Activated naive CD4-positive, alpha-beta T cell treated with anti-CD3 and anti-CD28 coated beads for 36 hours (primary cell): ENCODE results near the gene ACSM3. TPM values are rescaled to one million over a fixed set of nuclear protein-coding genes. Genes with fewer than 3 reads are reported as not detected.
A peak's percentile ranks its signal among the peaks of the same experiment; 100 is the strongest.
"Not testable (repeated sequence)": the region's sequence is repeated elsewhere in the genome, so short reads cannot be mapped to it uniquely, and the experiment has no call there.

Source experiments
- CTCF ChIA-PET: fragments of 350-600 bp; sonication (Branson Sonifier 250); formaldehyde crosslinking; loops from one replicate; lab custom pipeline; 2021; ENCODE audit warnings: antibody characterized with exemption; lab: Charles Lee
- DNase-seq: peaks from one replicate; pipeline ENCODE4 v3.0.0-alpha.2; 2020
- H3K27ac Mint-ChIP-seq: one replicate; pipeline ENCODE4 v1.8.0; 2021; ENCODE audit warnings: mild to moderate bottlenecking, mixed read lengths
- H3K27me3 Mint-ChIP-seq: one replicate; pipeline ENCODE4 v1.8.0; 2021; ENCODE audit warnings: low read depth, mixed read lengths
- H3K36me3 Mint-ChIP-seq: one replicate; pipeline ENCODE4 v1.8.0; 2021; ENCODE audit warnings: low read depth, mixed read lengths
- H3K4me1 Mint-ChIP-seq: one replicate; pipeline ENCODE4 v1.8.0; 2021; ENCODE audit warnings: low read depth, mixed read lengths
- H3K4me3 Mint-ChIP-seq: one replicate; pipeline ENCODE4 v1.8.0; 2021; ENCODE audit warnings: mild to moderate bottlenecking, moderate library complexity, mixed read lengths
- H3K9me3 Mint-ChIP-seq: one replicate; pipeline ENCODE4 v1.8.0; 2021; ENCODE audit warnings: mixed read lengths
- intact Hi-C: fragments of 100-400 bp; cut with micrococcal nuclease; formaldehyde crosslinking; loops from one replicate; pipeline ENCODE4 v1.15.1; 2023
- total RNA-seq, 2 experiments: library from RNA; stranded (reverse); gene quantifications; one replicate each; pipeline ENCODE4 v1.2.3, GENCODE V29; 2021

ACSM3 gene
- total RNA-seq, 2 experiments from 2014 or later, result 29.6 to 35.0 TPM

- H3K4me1 Mint-ChIP-seq, result peaks cover 25% of the 10 kb centered on the region
- H3K27me3 Mint-ChIP-seq, result no peaks in the 10 kb centered on the region
- intact Hi-C loops, result loop anchor here (1.0 kb wide), 3 partner anchors 21 to 138 kb away; partner anchors contain the start of genes DCUN1D3, ERI2, LYRM1 and REXO5
- peak overlapping the region; percentile 94 for H3K27ac Mint-ChIP-seq
- H3K4me3 Mint-ChIP-seq, result peak overlapping the region; percentile 87
- H3K9me3 Mint-ChIP-seq, result peaks cover 6% of the 10 kb centered on the region
- CTCF ChIA-PET, result interaction anchor here (1.1 kb wide), 1 partner anchor 87 kb away, joined by 3 read pairs; no protein-coding TSS in a partner anchor
- no peak for DNase-seq
- peaks cover 8% of the 10 kb centered on the region for H3K36me3 Mint-ChIP-seq
Measured at GRCh38 chr16:20762404-20763123, 1.2 kb upstream of the ACSM3 start.

GRCh38 chr16:20764448-20764847 lies 634 bp downstream of the ACSM3 start:
- H3K4me1 Mint-ChIP-seq, result peaks cover 25% of the 10 kb centered on the region
- H3K27ac Mint-ChIP-seq, intact Hi-C loops, H3K9me3 Mint-ChIP-seq, H3K27me3 Mint-ChIP-seq, H3K36me3 Mint-ChIP-seq: not testable (repeated sequence)
- CTCF ChIA-PET, result interaction anchor here (1.0 to 1.2 kb wide), 4 partner anchors 10 to 26 kb away, joined by 3 to 4 read pairs (median 3); no protein-coding TSS in a partner anchor
- H3K4me3 Mint-ChIP-seq, result peak overlapping the region; percentile 87
- peak; percentile 16 for DNase-seq

- Mint-ChIP-seq H3K36me3 (peaks cover 5% of the 10 kb centered on the region), H3K27me3 (no peaks in the 10 kb centered on the region), H3K4me1 (peaks cover 25% of the 10 kb centered on the region), H3K9me3 (peaks cover 6% of the 10 kb centered on the region), H3K27ac (no peak overlapping the region), H3K4me3 (no peak overlapping the region)
- DNase-seq, result no peak
- intact Hi-C loops, result no loop called here
- CTCF ChIA-PET, result interaction anchor here (0.6 to 1.2 kb wide), 3 partner anchors 8 to 88 kb away, joined by 3 read pairs; no protein-coding TSS in a partner anchor
Measured at GRCh38 chr16:20765732-20766131, 1.9 kb downstream of the ACSM3 start.

GRCh38 chr16:20766294-20766693 lies 2.5 kb downstream of the ACSM3 start:
- Mint-ChIP-seq H3K4me1 (peaks cover 25% of the 10 kb centered on the region), H3K27me3 (no peaks in the 10 kb centered on the region), H3K27ac (no peak overlapping the region), H3K9me3 (peaks cover 6% of the 10 kb centered on the region), H3K36me3 (peaks cover 5% of the 10 kb centered on the region), H3K4me3 (no peak overlapping the region)
- intact Hi-C loops, result no loop called here
- no peak for DNase-seq
- CTCF ChIA-PET, result interaction anchor here (0.7 kb wide), 1 partner anchor 37 kb away, joined by 3 read pairs; no protein-coding TSS in a partner anchor

- no peak for DNase-seq
- CTCF ChIA-PET, result no interaction called here
- no peak overlapping the region for H3K27ac Mint-ChIP-seq
- no peak overlapping the region for H3K4me3 Mint-ChIP-seq
- intact Hi-C loops, result no loop called here
- no peaks in the 10 kb centered on the region for H3K27me3 Mint-ChIP-seq
- H3K36me3 Mint-ChIP-seq, result peaks cover 6% of the 10 kb centered on the region
- peaks cover 2% of the 10 kb centered on the region for H3K9me3 Mint-ChIP-seq
- peaks cover 19% of the 10 kb centered on the region for H3K4me1 Mint-ChIP-seq
Measured at GRCh38 chr16:20767577-20767976, 3.8 kb downstream of the ACSM3 start.

- Mint-ChIP-seq H3K4me3 (no peak overlapping the region), H3K36me3 (peaks cover 6% of the 10 kb centered on the region), H3K27ac (no peak overlapping the region), H3K9me3 (no peaks in the 10 kb centered on the region), H3K27me3 (no peaks in the 10 kb centered on the region), H3K4me1 (peaks cover 16% of the 10 kb centered on the region)
- no peak for DNase-seq
- intact Hi-C loops, result no loop called here
- CTCF ChIA-PET, result no interaction called here
Measured at GRCh38 chr16:20768121-20768520, 4.3 kb downstream of the ACSM3 start.

GRCh38 chr16:20768818-20769217 lies 5.0 kb downstream of the ACSM3 start:
- intact Hi-C loops, result no loop called here
- Mint-ChIP-seq H3K4me3 (no peak overlapping the region), H3K9me3 (no peaks in the 10 kb centered on the region), H3K4me1 (peaks cover 12% of the 10 kb centered on the region), H3K27me3 (no peaks in the 10 kb centered on the region), H3K36me3 (peaks cover 6% of the 10 kb centered on the region), H3K27ac (no peak overlapping the region)
- CTCF ChIA-PET, result no interaction called here
- no peak for DNase-seq

GRCh38 chr16:20773679-20774078 lies 9.9 kb downstream of the ACSM3 start:
- no peak for DNase-seq
- Mint-ChIP-seq H3K4me3 (no peak overlapping the region), H3K9me3 (no peaks in the 10 kb centered on the region), H3K4me1 (no peaks in the 10 kb centered on the region), H3K27me3 (no peaks in the 10 kb centered on the region), H3K36me3 (peaks cover 7% of the 10 kb centered on the region), H3K27ac (no peak overlapping the region)
- CTCF ChIA-PET, result interaction anchor here (0.6 to 1.0 kb wide), 2 partner anchors 9 to 1335 kb away, joined by 3 read pairs; no protein-coding TSS in a partner anchor
- intact Hi-C loops, result no loop called here

GRCh38 chr16:20774703-20775362 lies 11.0 kb downstream of the ACSM3 start:
- intact Hi-C loops, result no loop called here
- Mint-ChIP-seq H3K9me3 (no peaks in the 10 kb centered on the region), H3K27ac (no peak overlapping the region), H3K36me3 (peaks cover 9% of the 10 kb centered on the region), H3K4me1 (no peaks in the 10 kb centered on the region), H3K27me3 (no peaks in the 10 kb centered on the region), H3K4me3 (no peak overlapping the region)
- DNase-seq, result peak; percentile 73
- CTCF ChIA-PET, result interaction anchor here (0.8 to 1.0 kb wide), 3 partner anchors 10 to 14 kb away, joined by 3 read pairs; no protein-coding TSS in a partner anchor

GRCh38 chr16:20781697-20782096 lies 17.9 kb downstream of the ACSM3 start:
- H3K4me3 Mint-ChIP-seq, result no peak overlapping the region
- no peak overlapping the region for H3K27ac Mint-ChIP-seq
- intact Hi-C loops, result no loop called here
- H3K36me3 Mint-ChIP-seq, result peaks cover 3% of the 10 kb centered on the region
- H3K9me3 Mint-ChIP-seq, result no peaks in the 10 kb centered on the region
- DNase-seq, result no peak
- H3K27me3 Mint-ChIP-seq, result no peaks in the 10 kb centered on the region
- no peaks in the 10 kb centered on the region for H3K4me1 Mint-ChIP-seq
- CTCF ChIA-PET, result no interaction called here

GRCh38 chr16:20782470-20782869 lies 18.7 kb downstream of the ACSM3 start:
- DNase-seq, result no peak
- Mint-ChIP-seq H3K4me1 (no peaks in the 10 kb centered on the region), H3K27me3 (no peaks in the 10 kb centered on the region), H3K4me3 (no peak overlapping the region), H3K36me3 (peaks cover 3% of the 10 kb centered on the region), H3K9me3 (no peaks in the 10 kb centered on the region), H3K27ac (no peak overlapping the region)
- intact Hi-C loops, result no loop called here
- CTCF ChIA-PET, result no interaction called here

GRCh38 chr16:20784204-20784603 lies 20.4 kb downstream of the ACSM3 start:
- Mint-ChIP-seq H3K27me3 (no peaks in the 10 kb centered on the region), H3K36me3 (peaks cover 1% of the 10 kb centered on the region), H3K4me1 (no peaks in the 10 kb centered on the region), H3K4me3 (no peak overlapping the region), H3K9me3 (no peaks in the 10 kb centered on the region), H3K27ac (no peak overlapping the region)
- intact Hi-C loops, result no loop called here
- no peak for DNase-seq
- CTCF ChIA-PET, result interaction anchor here (0.6 to 1.3 kb wide), 2 partner anchors 20 to 337 kb away, joined by 3 read pairs; no protein-coding TSS in a partner anchor
